ENCODE measurements around the gene RNF5.

DNA sequence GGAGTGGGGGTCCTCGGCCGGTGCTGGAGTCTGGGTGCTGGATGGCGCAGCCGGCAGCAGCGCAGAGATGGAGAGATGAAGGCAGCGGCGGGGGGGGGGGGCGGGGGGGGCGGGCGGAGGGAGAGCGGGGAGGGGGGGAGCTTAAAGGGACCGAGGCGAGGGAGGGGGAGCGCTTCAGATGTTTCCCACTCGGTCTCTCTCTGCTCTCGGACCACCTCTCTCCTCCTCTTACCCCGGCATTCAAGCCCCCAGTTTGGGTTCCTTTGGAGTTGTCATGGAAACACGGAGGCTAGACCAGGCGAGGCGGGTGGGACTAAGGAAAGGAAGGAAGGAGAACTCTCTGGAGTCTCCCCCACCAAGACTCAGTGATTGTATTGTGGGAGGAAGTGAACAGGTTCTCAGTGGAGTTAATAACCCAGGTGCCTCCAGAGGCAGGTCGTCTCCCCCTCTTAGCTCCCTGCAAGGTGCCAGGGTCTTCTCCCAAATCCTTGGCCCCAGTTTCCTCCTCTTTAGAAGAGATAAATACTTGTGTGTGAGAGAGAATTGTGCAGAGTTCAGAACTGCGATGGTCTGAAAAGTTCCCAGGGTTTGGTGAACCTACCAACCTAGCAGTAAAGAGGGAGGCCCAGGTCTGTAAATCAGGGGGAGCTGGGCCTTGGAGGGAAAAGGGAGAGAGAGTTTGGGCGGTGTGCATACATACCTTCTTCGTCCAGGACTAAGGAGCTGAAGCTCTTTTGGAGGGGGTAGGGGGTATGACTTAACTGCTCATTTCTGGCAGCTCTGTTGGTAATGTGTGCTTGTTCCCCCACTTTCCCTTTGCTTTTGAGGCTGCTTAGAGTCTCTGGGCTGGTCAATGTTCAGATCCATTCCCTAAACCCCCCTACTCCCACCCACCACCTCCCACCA, 26.1 kb upstream of the RNF5 start, which contains the start of gene PRRT1:
- no peak for TF ChIP-seq CREB1 (IDR thresholded peaks at IDR 0.05; ENCODE audit: low read depth)
- no peak for TF ChIP-seq TEAD4 (IDR thresholded peaks at IDR 0.05)
- TF ChIP-seq RAD21 (IDR thresholded peaks at IDR 0.05; ENCODE audit: low read depth), result no peak
- TF ChIP-seq, protein P1, sequence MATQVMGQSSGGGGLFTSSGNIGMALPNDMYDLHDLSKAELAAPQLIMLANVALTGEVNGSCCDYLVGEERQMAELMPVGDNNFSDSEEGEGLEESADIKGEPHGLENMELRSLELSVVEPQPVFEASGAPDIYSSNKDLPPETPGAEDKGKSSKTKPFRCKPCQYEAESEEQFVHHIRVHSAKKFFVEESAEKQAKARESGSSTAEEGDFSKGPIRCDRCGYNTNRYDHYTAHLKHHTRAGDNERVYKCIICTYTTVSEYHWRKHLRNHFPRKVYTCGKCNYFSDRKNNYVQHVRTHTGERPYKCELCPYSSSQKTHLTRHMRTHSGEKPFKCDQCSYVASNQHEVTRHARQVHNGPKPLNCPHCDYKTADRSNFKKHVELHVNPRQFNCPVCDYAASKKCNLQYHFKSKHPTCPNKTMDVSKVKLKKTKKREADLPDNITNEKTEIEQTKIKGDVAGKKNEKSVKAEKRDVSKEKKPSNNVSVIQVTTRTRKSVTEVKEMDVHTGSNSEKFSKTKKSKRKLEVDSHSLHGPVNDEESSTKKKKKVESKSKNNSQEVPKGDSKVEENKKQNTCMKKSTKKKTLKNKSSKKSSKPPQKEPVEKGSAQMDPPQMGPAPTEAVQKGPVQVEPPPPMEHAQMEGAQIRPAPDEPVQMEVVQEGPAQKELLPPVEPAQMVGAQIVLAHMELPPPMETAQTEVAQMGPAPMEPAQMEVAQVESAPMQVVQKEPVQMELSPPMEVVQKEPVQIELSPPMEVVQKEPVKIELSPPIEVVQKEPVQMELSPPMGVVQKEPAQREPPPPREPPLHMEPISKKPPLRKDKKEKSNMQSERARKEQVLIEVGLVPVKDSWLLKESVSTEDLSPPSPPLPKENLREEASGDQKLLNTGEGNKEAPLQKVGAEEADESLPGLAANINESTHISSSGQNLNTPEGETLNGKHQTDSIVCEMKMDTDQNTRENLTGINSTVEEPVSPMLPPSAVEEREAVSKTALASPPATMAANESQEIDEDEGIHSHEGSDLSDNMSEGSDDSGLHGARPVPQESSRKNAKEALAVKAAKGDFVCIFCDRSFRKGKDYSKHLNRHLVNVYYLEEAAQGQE (IDR thresholded peaks at IDR 0.05; ENCODE audit: low read depth), result no peak
- TF ChIP-seq, protein P2, sequence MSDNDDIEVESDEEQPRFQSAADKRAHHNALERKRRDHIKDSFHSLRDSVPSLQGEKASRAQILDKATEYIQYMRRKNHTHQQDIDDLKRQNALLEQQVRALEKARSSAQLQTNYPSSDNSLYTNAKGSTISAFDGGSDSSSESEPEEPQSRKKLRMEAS (IDR thresholded peaks at IDR 0.05), result no peak
- no peak for TF ChIP-seq CEBPB (IDR thresholded peaks at IDR 0.05)
- no peak for TF ChIP-seq FOXM1 (IDR thresholded peaks at IDR 0.05; ENCODE audit: borderline replicate concordance, low read depth)
- no peak for TF ChIP-seq YY1 (IDR thresholded peaks at IDR 0.05; ENCODE audit: low read depth)
- TF ChIP-seq EGR1 (IDR thresholded peaks at IDR 0.05), result no peak
- TF ChIP-seq TAF1 (IDR thresholded peaks at IDR 0.05; ENCODE audit: low read depth), result no peak
- no peak for TF ChIP-seq EP300 (IDR thresholded peaks at IDR 0.05; ENCODE audit: borderline replicate concordance)

All from Ishikawa (cell line).